Loucy (cell line): Measurements from ENCODE around the gene TNRC6B.
"Not testable (repeated sequence)": the region's sequence is repeated elsewhere in the genome, so short reads cannot be mapped to it uniquely, and the experiment has no call there.

Experiments
- H2AFZ ChIP-seq: fragments of 200-600 bp; sonication (generic); 2 replicates; pipeline ENCODE4 v1.6.0; 2016; ENCODE audit warnings: antibody characterized with exemption, mild to moderate bottlenecking, low read length, moderate library complexity
- H3F3A ChIP-seq: fragments of 200-600 bp; 2 replicates; pipeline ENCODE4 v1.6.0; 2016; ENCODE audit warnings: antibody characterized with exemption, low read depth, mild to moderate bottlenecking
- H3K27me3 ChIP-seq: fragments of 200-600 bp; sonication (generic); 2 replicates; pipeline ENCODE4 v1.6.1; 2014; ENCODE audit warnings: low read length, mild to moderate bottlenecking; ENCODE audit not compliant: insufficient read depth, poor library complexity, severe bottlenecking
- H3K36me3 ChIP-seq: fragments of 200-600 bp; sonication (generic); 2 replicates; pipeline ENCODE4 v1.6.1; 2016; ENCODE audit warnings: low read length; ENCODE audit not compliant: insufficient read depth
- H3K4me1 ChIP-seq: fragments of 200-600 bp; sonication (generic); 2 replicates; pipeline ENCODE4 v1.5.1; 2014; ENCODE audit warnings: low read length, mild to moderate bottlenecking; ENCODE audit not compliant: insufficient read depth, poor library complexity, severe bottlenecking
- H3K4me2 ChIP-seq: fragments of 200-600 bp; sonication (generic); 2 replicates; pipeline ENCODE4 v1.6.0; 2014; ENCODE audit warnings: antibody characterized with exemption, low read length, low read depth, mild to moderate bottlenecking; ENCODE audit not compliant: poor library complexity, severe bottlenecking
- H3K4me3 ChIP-seq: fragments of 200-600 bp; sonication (generic); 2 replicates; pipeline ENCODE4 v1.5.1; 2014; ENCODE audit warnings: low read length, mild to moderate bottlenecking, mixed read lengths; ENCODE audit not compliant: poor library complexity, severe bottlenecking
- H3K79me2 ChIP-seq: fragments of 200-600 bp; sonication (generic); 2 replicates; pipeline ENCODE4 v1.6.1; 2014; ENCODE audit warnings: low read length; ENCODE audit not compliant: insufficient read depth
- H3K9ac ChIP-seq: fragments of 200-600 bp; sonication (generic); 2 replicates; pipeline ENCODE4 v1.6.0; 2014; ENCODE audit warnings: mild to moderate bottlenecking, low read depth, low read length, moderate library complexity; ENCODE audit not compliant: poor library complexity, severe bottlenecking
- H3K9me2 ChIP-seq: fragments of 200-600 bp; sonication (generic); replicated peaks from 2 replicates; pipeline ENCODE4 v1.6.1; 2016; ENCODE audit warnings: low read depth, low read length, mixed read lengths
- H3K9me3 ChIP-seq: fragments of 200-600 bp; sonication (generic); 2 replicates; pipeline ENCODE4 v1.6.1; 2014; ENCODE audit warnings: mild to moderate bottlenecking, antibody characterized with exemption, low read length, low read depth; ENCODE audit not compliant: insufficient read depth
- H4K20me1 ChIP-seq: fragments of 200-600 bp; sonication (generic); 2 replicates; pipeline ENCODE4 v1.6.0; 2014; ENCODE audit warnings: antibody characterized with exemption, low read length, mild to moderate bottlenecking; ENCODE audit not compliant: insufficient read depth, poor library complexity, severe bottlenecking
- CTCF ChIP-seq: fragments of 200-600 bp; sonication (generic); conservative IDR thresholded peaks from 2 replicates; pipeline ENCODE4 v1.5.1; 2014; ENCODE audit warnings: mild to moderate bottlenecking, antibody characterized with exemption, low read length
- EZH2phosphoT487 ChIP-seq: fragments of 200-600 bp; IDR thresholded peaks from 2 replicates; pipeline ENCODE4 v1.6.1; 2018; ENCODE audit warnings: antibody characterized with exemption, mild to moderate bottlenecking, moderate library complexity, borderline replicate concordance

The TNRC6B gene

GRCh38 chr22:40153705-40154104 lies 24.0 kb upstream of the TNRC6B start:
- Histone ChIP-seq H2AFZ (no peak overlapping the region), H3K4me2 (no peak overlapping the region), H3K9ac (no peak overlapping the region), H3K36me3 (peaks cover 13% of the 10 kb centered on the region; the same call in 1 of the 2 replicates), H3F3A (no peaks in the 10 kb centered on the region), H3K9me2 (no peaks in the 10 kb centered on the region), H3K9me3 (no peaks in the 10 kb centered on the region), H3K79me2 (no peaks in the 10 kb centered on the region), H3K4me3 (no peak overlapping the region), H3K4me1 (no peaks in the 10 kb centered on the region), H4K20me1 (no peaks in the 10 kb centered on the region), H3K27me3 (no peaks in the 10 kb centered on the region)
- TF ChIP-seq CTCF (no peak), EZH2phosphoT487 (no peak)

GRCh38 chr22:40156001-40156516 lies 21.7 kb upstream of the TNRC6B start:
- Histone ChIP-seq H3K4me2 (no peak overlapping the region), H3K4me1 (no peaks in the 10 kb centered on the region), H4K20me1 (no peaks in the 10 kb centered on the region), H3F3A (no peaks in the 10 kb centered on the region), H3K9me2 (no peaks in the 10 kb centered on the region), H2AFZ (no peak overlapping the region), H3K9ac (no peak overlapping the region), H3K79me2 (no peaks in the 10 kb centered on the region), H3K9me3 (no peaks in the 10 kb centered on the region), H3K27me3 (no peaks in the 10 kb centered on the region), H3K36me3 (peaks cover 13% of the 10 kb centered on the region; the same call in 1 of the 2 replicates), H3K4me3 (no peak overlapping the region)
- TF ChIP-seq CTCF (peak; percentile 44), EZH2phosphoT487 (no peak)

GRCh38 chr22:40156682-40157081 lies 21.0 kb upstream of the TNRC6B start:
- not testable (repeated sequence) for H3K4me1 ChIP-seq, H3F3A ChIP-seq, H3K9me2 ChIP-seq, H3K27me3 ChIP-seq, H3K79me2 ChIP-seq, H3K4me3 ChIP-seq, H3K9me3 ChIP-seq, H3K9ac ChIP-seq, H3K4me2 ChIP-seq, H2AFZ ChIP-seq, H4K20me1 ChIP-seq
- H3K36me3 ChIP-seq, result peaks cover 13% of the 10 kb centered on the region; the same call in 1 of the 2 replicates

- H3K9ac ChIP-seq, result no peak overlapping the region
- H3K4me3 ChIP-seq, result no peak overlapping the region
- H3K27me3 ChIP-seq, result no peaks in the 10 kb centered on the region
- H3F3A ChIP-seq, result no peaks in the 10 kb centered on the region
- H4K20me1 ChIP-seq, result no peaks in the 10 kb centered on the region
- H3K9me3 ChIP-seq, result no peaks in the 10 kb centered on the region
- H3K4me2 ChIP-seq, result no peak overlapping the region
- H3K79me2 ChIP-seq, result no peaks in the 10 kb centered on the region
- TF ChIP-seq CTCF (no peak), EZH2phosphoT487 (no peak)
- H3K4me1 ChIP-seq, result no peaks in the 10 kb centered on the region
- H2AFZ ChIP-seq, result no peak overlapping the region
- no peaks in the 10 kb centered on the region for H3K9me2 ChIP-seq
- peaks cover 13% of the 10 kb centered on the region; the same call in 1 of the 2 replicates for H3K36me3 ChIP-seq
Observed at GRCh38 chr22:40157330-40157945, 20.3 kb upstream of the TNRC6B start.
